SU-DHL-6 (cell line): Measurements from ENCODE around the gene TMEM30B.
A peak's percentile ranks its signal among the peaks of the same experiment; 100 is the strongest.

Source experiments
- H2AFZ ChIP-seq: fragments of 200-600 bp; sonication (generic); 2 replicates; pipeline ENCODE4 v1.6.1; 2014; ENCODE audit warnings: low read depth, mild to moderate bottlenecking, moderate library complexity, mixed read lengths, antibody characterized with exemption, low read length; ENCODE audit not compliant: severe bottlenecking
- H3F3A ChIP-seq: fragments of 200-600 bp; shearing (Covaris generic); 2 replicates; pipeline ENCODE4 v1.6.0; 2016; ENCODE audit warnings: antibody characterized with exemption, mild to moderate bottlenecking; ENCODE audit not compliant: insufficient read depth
- H3K27ac ChIP-seq: fragments of 200-600 bp; sonication (generic); 2 replicates; pipeline ENCODE4 v1.5.1; 2016; ENCODE audit warnings: low read depth, mild to moderate bottlenecking, low read length, moderate library complexity, mixed read lengths
- H3K27me3 ChIP-seq: fragments of 200-600 bp; sonication (generic), shearing (Covaris generic); 2 replicates; pipeline ENCODE4 v1.6.0; 2014; ENCODE audit warnings: mild to moderate bottlenecking, low read length
- H3K36me3 ChIP-seq: fragments of 200-600 bp; sonication (generic); 2 replicates; pipeline ENCODE4 v1.6.1; 2014; ENCODE audit warnings: mild to moderate bottlenecking, low read length, mixed read lengths
- H3K4me2 ChIP-seq: fragments of 300-600, 200-600 bp; shearing (Covaris generic), sonication (generic); 2 replicates; pipeline ENCODE4 v1.6.0; 2014; ENCODE audit warnings: low read length, low read depth, mild to moderate bottlenecking; ENCODE audit not compliant: poor library complexity, severe bottlenecking
- H3K4me3 ChIP-seq: fragments of 200-600 bp; sonication (generic); 2 replicates; pipeline ENCODE4 v1.5.1; 2014; ENCODE audit warnings: antibody characterized with exemption, low read length, mild to moderate bottlenecking, mixed read lengths; ENCODE audit not compliant: insufficient read depth, poor library complexity, severe bottlenecking
- H3K79me2 ChIP-seq: fragments of 200-600 bp; sonication (generic); 2 replicates; pipeline ENCODE4 v1.6.1; 2014; ENCODE audit warnings: mild to moderate bottlenecking, low read length, moderate library complexity; ENCODE audit not compliant: insufficient read depth
- H3K9ac ChIP-seq: fragments of 200-600 bp; sonication (generic); 2 replicates; pipeline ENCODE4 v1.7.0; 2014; ENCODE audit warnings: mild to moderate bottlenecking, low read length
- H3K9me2 ChIP-seq: fragments of 200-600 bp; sonication (generic); replicated peaks from 2 replicates; pipeline ENCODE4 v1.6.1; 2014; ENCODE audit warnings: low read length; ENCODE audit not compliant: insufficient read depth
- H3K9me3 ChIP-seq: fragments of 200-600 bp; sonication (generic); 2 replicates; pipeline ENCODE4 v1.6.1; 2014; ENCODE audit warnings: low read length, mixed read lengths; ENCODE audit not compliant: insufficient read depth
- H4K20me1 ChIP-seq: fragments of 200-600 bp; sonication (generic); 2 replicates; pipeline ENCODE4 v1.6.1; 2014; ENCODE audit warnings: low read depth, mild to moderate bottlenecking, antibody characterized with exemption, low read length, moderate library complexity, mixed read lengths
- EZH2phosphoT487 ChIP-seq: fragments of 200-600 bp; sonication (generic), shearing (Covaris generic); conservative IDR thresholded peaks from 2 replicates; pipeline ENCODE4 v1.6.1; 2018; ENCODE audit warnings: mild to moderate bottlenecking, antibody characterized with exemption, low read length, moderate library complexity, mixed read lengths
- TF ChIP-seq, protein P1 (sequence below): fragments of 200-600 bp; sonication (generic); IDR thresholded peaks from one replicate; pipeline ENCODE4 v1.5.1; 2017; ENCODE audit warnings: antibody characterized with exemption, mild to moderate bottlenecking, low read length, moderate library complexity; ENCODE audit not compliant: insufficient read depth, poor library complexity, severe bottlenecking

Gene TMEM30B

GRCh38 chr14:61254808-61255526 is 26.2 kb downstream of the TMEM30B start:
- Histone ChIP-seq H3K36me3 (no peaks in the 10 kb centered on the region), H3F3A (no peaks in the 10 kb centered on the region), H3K4me3 (no peak overlapping the region), H3K27me3 (no peaks in the 10 kb centered on the region), H3K27ac (no peak overlapping the region), H3K79me2 (no peaks in the 10 kb centered on the region), H3K9me2 (no peaks in the 10 kb centered on the region), H2AFZ (no peak overlapping the region), H3K4me2 (no peak overlapping the region), H3K9ac (no peak overlapping the region), H4K20me1 (no peaks in the 10 kb centered on the region), H3K9me3 (no peaks in the 10 kb centered on the region)
- TF ChIP-seq EZH2phosphoT487, result no peak
- TF ChIP-seq, protein P1, sequence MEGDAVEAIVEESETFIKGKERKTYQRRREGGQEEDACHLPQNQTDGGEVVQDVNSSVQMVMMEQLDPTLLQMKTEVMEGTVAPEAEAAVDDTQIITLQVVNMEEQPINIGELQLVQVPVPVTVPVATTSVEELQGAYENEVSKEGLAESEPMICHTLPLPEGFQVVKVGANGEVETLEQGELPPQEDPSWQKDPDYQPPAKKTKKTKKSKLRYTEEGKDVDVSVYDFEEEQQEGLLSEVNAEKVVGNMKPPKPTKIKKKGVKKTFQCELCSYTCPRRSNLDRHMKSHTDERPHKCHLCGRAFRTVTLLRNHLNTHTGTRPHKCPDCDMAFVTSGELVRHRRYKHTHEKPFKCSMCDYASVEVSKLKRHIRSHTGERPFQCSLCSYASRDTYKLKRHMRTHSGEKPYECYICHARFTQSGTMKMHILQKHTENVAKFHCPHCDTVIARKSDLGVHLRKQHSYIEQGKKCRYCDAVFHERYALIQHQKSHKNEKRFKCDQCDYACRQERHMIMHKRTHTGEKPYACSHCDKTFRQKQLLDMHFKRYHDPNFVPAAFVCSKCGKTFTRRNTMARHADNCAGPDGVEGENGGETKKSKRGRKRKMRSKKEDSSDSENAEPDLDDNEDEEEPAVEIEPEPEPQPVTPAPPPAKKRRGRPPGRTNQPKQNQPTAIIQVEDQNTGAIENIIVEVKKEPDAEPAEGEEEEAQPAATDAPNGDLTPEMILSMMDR, result no peak

- Histone ChIP-seq H3F3A (no peaks in the 10 kb centered on the region), H3K79me2 (no peaks in the 10 kb centered on the region), H3K4me2 (peak overlapping the region; percentile 5), H3K36me3 (no peaks in the 10 kb centered on the region), H3K9me2 (no peaks in the 10 kb centered on the region), H3K9ac (no peak overlapping the region), H3K4me3 (no peak overlapping the region), H2AFZ (no peak overlapping the region), H3K27me3 (no peaks in the 10 kb centered on the region), H4K20me1 (no peaks in the 10 kb centered on the region), H3K9me3 (no peaks in the 10 kb centered on the region), H3K27ac (peak overlapping the region; percentile 11; the same call in 1 of the 2 replicates)
- TF ChIP-seq EZH2phosphoT487, result no peak
- TF ChIP-seq, protein P1, result no peak
These were observed 27.9 kb downstream of the TMEM30B start for GRCh38 chr14:61253064-61253738.

- Histone ChIP-seq H4K20me1 (no peaks in the 10 kb centered on the region), H3K9me2 (no peaks in the 10 kb centered on the region), H3K4me2 (peak overlapping the region; percentile 5), H3K27ac (no peak overlapping the region), H3F3A (no peaks in the 10 kb centered on the region), H3K9me3 (no peaks in the 10 kb centered on the region), H3K36me3 (no peaks in the 10 kb centered on the region), H3K79me2 (no peaks in the 10 kb centered on the region), H3K4me3 (no peak overlapping the region), H2AFZ (peak overlapping the region; percentile 1), H3K9ac (no peak overlapping the region), H3K27me3 (no peaks in the 10 kb centered on the region)
- TF ChIP-seq EZH2phosphoT487, result no peak
- TF ChIP-seq, protein P1, result peak; percentile 90
These were observed 28.6 kb downstream of the TMEM30B start for GRCh38 chr14:61252369-61253063.
